Measurements from ENCODE around the gene DUSP10.

DNA sequence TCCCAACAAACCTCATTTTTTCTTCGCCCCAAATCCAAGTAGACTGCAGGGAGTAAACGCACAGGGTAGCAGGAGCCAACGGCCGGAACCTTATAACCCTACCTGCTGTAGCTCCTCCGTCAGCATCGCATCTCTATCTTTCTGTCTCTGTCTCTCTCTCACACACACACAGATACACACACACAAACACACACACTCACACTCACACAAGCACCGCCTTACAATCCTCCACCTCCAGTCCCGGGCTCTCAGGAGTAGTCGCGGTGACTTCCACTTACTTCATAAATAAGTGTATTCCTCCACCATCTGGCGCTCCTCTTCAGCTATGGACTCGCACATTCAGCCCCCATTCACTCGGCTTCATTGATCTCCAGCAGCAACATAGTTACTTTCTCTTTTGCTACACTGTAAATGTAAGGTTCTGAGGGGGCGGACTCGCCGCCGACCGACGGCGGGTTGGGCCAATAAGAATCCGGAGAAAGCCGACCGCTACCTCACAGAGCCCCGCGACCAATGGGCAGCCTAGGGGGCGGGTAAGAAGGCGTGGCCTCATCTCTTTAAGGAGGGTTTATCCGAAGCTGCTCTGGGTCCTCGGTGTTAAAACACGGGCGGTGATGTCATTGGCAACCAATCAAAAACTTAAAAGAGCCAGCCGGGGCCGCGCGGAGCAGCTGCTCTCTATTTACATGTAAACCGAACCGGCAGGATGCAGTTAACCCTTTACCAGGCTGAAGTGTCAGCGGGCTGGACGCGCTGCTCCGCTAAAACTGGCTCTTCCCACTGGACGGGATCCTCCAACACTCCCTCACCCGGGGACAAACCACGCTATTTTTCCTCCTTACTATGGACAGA is at the start of gene DUSP10:
- peak; percentile 60 for TF ChIP-seq POLR2AphosphoS5 (IDR thresholded peaks at IDR 0.05; ENCODE audit: low read depth, low read length)
- TF ChIP-seq, protein P1, sequence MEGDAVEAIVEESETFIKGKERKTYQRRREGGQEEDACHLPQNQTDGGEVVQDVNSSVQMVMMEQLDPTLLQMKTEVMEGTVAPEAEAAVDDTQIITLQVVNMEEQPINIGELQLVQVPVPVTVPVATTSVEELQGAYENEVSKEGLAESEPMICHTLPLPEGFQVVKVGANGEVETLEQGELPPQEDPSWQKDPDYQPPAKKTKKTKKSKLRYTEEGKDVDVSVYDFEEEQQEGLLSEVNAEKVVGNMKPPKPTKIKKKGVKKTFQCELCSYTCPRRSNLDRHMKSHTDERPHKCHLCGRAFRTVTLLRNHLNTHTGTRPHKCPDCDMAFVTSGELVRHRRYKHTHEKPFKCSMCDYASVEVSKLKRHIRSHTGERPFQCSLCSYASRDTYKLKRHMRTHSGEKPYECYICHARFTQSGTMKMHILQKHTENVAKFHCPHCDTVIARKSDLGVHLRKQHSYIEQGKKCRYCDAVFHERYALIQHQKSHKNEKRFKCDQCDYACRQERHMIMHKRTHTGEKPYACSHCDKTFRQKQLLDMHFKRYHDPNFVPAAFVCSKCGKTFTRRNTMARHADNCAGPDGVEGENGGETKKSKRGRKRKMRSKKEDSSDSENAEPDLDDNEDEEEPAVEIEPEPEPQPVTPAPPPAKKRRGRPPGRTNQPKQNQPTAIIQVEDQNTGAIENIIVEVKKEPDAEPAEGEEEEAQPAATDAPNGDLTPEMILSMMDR (IDR thresholded peaks at IDR 0.05 in 2 of 3, conservative IDR thresholded peaks at IDR 0.05 in 1 of 3; ENCODE audit: borderline replicate concordance in 1 of 3, insufficient read depth in 1 of 3, low read depth in 2 of 3, low read length in 2 of 3): no peak
- TF ChIP-seq, protein P2, sequence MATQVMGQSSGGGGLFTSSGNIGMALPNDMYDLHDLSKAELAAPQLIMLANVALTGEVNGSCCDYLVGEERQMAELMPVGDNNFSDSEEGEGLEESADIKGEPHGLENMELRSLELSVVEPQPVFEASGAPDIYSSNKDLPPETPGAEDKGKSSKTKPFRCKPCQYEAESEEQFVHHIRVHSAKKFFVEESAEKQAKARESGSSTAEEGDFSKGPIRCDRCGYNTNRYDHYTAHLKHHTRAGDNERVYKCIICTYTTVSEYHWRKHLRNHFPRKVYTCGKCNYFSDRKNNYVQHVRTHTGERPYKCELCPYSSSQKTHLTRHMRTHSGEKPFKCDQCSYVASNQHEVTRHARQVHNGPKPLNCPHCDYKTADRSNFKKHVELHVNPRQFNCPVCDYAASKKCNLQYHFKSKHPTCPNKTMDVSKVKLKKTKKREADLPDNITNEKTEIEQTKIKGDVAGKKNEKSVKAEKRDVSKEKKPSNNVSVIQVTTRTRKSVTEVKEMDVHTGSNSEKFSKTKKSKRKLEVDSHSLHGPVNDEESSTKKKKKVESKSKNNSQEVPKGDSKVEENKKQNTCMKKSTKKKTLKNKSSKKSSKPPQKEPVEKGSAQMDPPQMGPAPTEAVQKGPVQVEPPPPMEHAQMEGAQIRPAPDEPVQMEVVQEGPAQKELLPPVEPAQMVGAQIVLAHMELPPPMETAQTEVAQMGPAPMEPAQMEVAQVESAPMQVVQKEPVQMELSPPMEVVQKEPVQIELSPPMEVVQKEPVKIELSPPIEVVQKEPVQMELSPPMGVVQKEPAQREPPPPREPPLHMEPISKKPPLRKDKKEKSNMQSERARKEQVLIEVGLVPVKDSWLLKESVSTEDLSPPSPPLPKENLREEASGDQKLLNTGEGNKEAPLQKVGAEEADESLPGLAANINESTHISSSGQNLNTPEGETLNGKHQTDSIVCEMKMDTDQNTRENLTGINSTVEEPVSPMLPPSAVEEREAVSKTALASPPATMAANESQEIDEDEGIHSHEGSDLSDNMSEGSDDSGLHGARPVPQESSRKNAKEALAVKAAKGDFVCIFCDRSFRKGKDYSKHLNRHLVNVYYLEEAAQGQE (IDR thresholded peaks at IDR 0.05; ENCODE audit: low read depth): no peak

Data from HCT116 (cell line).